Prostate gland (tissue), 2 donors: ENCODE data around the gene TMEM256.

ENCODE experiments used
- CTCF ChIP-seq, 4 experiments: fragments of 200-600 bp in 2 of 4; fragments of 450-650 bp in 2 of 4; sonication (generic) in 2 of 4; IDR thresholded peaks; 1 replicate in 3 of 4; 2 replicates in 1 of 4; pipeline ENCODE4 v1.5.1; 2016 to 2019; ENCODE audit warnings: antibody characterized with exemption in 4 of 4, mild to moderate bottlenecking in 2 of 4, moderate library complexity in 2 of 4
- POLR2A ChIP-seq: fragments of 450-650 bp; IDR thresholded peaks from one replicate; pipeline ENCODE4 v1.6.1; 2016; ENCODE audit warnings: antibody characterized with exemption, mild to moderate bottlenecking
- POLR2AphosphoS5 ChIP-seq: sonication (generic); formaldehyde crosslinking; IDR thresholded peaks from one replicate; pipeline ENCODE4 v1.6.1; 2017; ENCODE audit warnings: antibody characterized with exemption

- peak in 1 of 4 experiments; percentile 7 for TF ChIP-seq CTCF (IDR thresholded peaks at IDR 0.05)
- no peak for TF ChIP-seq POLR2AphosphoS5
- peak; percentile 76 for TF ChIP-seq POLR2A
These were observed 946 bp upstream of the TMEM256 start for GRCh38 chr17:7404737-7405349.
